ENCODE data around the gene PER1. TPM values are rescaled to one million over a fixed set of nuclear protein-coding genes. Genes with fewer than 3 reads are reported as not detected.
A peak's percentile ranks its signal among the peaks of the same experiment; 100 is the strongest.

PER1 gene, protein sequence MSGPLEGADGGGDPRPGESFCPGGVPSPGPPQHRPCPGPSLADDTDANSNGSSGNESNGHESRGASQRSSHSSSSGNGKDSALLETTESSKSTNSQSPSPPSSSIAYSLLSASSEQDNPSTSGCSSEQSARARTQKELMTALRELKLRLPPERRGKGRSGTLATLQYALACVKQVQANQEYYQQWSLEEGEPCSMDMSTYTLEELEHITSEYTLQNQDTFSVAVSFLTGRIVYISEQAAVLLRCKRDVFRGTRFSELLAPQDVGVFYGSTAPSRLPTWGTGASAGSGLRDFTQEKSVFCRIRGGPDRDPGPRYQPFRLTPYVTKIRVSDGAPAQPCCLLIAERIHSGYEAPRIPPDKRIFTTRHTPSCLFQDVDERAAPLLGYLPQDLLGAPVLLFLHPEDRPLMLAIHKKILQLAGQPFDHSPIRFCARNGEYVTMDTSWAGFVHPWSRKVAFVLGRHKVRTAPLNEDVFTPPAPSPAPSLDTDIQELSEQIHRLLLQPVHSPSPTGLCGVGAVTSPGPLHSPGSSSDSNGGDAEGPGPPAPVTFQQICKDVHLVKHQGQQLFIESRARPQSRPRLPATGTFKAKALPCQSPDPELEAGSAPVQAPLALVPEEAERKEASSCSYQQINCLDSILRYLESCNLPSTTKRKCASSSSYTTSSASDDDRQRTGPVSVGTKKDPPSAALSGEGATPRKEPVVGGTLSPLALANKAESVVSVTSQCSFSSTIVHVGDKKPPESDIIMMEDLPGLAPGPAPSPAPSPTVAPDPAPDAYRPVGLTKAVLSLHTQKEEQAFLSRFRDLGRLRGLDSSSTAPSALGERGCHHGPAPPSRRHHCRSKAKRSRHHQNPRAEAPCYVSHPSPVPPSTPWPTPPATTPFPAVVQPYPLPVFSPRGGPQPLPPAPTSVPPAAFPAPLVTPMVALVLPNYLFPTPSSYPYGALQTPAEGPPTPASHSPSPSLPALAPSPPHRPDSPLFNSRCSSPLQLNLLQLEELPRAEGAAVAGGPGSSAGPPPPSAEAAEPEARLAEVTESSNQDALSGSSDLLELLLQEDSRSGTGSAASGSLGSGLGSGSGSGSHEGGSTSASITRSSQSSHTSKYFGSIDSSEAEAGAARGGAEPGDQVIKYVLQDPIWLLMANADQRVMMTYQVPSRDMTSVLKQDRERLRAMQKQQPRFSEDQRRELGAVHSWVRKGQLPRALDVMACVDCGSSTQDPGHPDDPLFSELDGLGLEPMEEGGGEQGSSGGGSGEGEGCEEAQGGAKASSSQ (N-terminal part only)
- 10 to 100 TPM; 26.5 to 35.8 TPM for total RNA-seq
- 12.1 TPM for polyA plus RNA-seq

DNA sequence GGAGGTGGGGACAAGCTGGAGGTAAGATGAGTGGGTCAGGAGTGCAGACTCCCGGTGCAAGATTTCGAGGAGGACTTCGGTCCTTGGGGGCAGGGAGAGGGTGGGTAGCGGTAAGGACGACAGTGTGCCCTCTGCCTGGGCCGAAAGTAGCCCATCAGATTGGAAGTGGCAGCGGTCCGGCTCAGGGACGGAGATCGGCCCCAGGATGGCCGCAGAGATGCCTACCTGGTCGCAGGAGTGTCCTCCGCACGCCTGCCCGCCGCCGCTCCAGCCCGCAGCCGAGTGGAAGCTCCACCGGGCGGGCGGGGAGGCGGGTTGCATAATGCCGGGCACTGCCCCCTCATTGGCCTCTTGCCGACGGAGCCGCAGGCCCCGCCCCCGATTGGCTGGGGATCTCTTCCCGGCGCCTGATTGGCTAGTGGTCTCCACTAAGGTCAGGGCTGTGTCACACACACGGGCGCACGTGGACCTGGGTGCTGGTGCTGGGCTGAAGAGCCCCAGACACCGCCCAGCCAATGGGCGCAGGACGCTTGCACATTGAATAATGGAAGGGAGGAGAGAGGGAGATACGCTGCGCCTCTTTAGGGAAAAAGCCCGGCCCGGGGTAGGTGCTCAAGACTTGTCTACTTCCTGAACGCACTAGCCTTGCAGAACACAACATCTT, at the start of gene PER1:
PER1 (minus strand) TSS at position 293 of the 664 bp plus-strand sequence. CDS start 1,698 bp downstream, outside the sequence.
- Histone ChIP-seq H3K27me3 (ENCODE audit: insufficient read depth, low read length, poor library complexity, severe bottlenecking) (no peaks in the 10 kb centered on the region), H3K9me3 (ENCODE audit: low read length) (no peaks in the 10 kb centered on the region), H3K36me3 (ENCODE audit: insufficient read depth, low read length) (peaks cover 35% of the 10 kb centered on the region), H3K4me1 (ENCODE audit: insufficient read depth, low read length) (peaks cover 60% of the 10 kb centered on the region), H3K4me3 (ENCODE audit: low read length) (peak within 1 kb of the TSS; percentile 60), H3K27ac (ENCODE audit: low read depth, low read length) (peak within 1 kb of the TSS; percentile 100)
- Mint-ChIP-seq H3K9me3 (peaks cover 0 to 4% (median 0%) of the 10 kb centered on the region in 5 donors), H3K27ac (peak within 1 kb of the TSS in 2 of 8 donors; percentile 91 to 99), H3K4me3 (peak within 1 kb of the TSS in 3 of 7 donors; percentile 93 to 98 (median 97)), H3K36me3 (peaks cover 6 to 65% (median 11%) of the 10 kb centered on the region in 3 donors), H3K27me3 (peaks cover 0 to 20% of the 10 kb centered on the region in 2 donors), H3K4me1 (peaks cover 19 to 65% (median 33%) of the 10 kb centered on the region in 3 donors)
- POLR2A ChIA-PET, result interaction anchor here (0.9 to 2.5 kb wide), 7 partner anchors 9 to 33 kb away, joined by 3 to 10 read pairs (median 6); no protein-coding TSS in a partner anchor
- CTCF ChIA-PET, result interaction anchor here (1.0 to 11.7 kb wide), 4 partner anchors 14 to 79 kb away, joined by 3 to 108 read pairs (median 13); partner anchors contain the start of gene ALOXE3
- peak; percentile 77 to 89 (median 78) for DNase-seq

DNA sequence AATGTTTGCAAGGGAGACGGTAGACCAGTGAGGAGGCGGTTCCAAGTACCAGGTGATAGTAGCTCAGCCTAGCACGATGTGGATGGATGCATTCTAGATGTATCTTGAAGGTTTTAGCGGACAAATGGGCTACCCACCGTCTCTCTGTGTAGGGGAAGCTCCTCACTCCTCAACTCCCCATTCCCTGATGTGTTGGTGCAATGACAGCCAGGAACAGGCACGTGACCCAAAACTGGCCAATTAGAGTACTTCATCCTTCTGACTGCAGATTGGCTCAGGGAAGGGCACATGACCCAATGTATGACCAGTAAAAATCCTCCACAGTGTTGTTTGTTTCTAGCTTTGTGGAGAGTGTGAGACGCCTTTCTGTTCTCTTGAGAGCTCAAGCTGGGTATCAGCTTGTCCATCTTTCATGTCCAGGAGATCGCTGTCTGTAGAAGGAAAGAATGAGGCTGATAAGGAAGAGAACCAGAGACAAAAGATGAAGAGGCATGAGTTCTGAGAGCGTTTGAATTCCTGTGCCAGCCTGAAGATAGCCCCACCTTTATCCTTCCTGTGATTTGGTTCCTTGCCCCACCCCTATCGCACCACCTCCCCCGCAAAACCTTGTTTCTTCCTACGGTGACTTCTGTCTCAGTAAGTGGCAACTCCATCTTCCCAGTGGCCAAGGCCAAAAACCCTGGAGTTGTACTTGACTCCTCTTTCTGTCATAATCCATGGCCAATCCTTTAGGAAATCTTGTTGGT, 40.0 kb upstream of the PER1 start:
- CTCF ChIA-PET, result interaction anchor here (0.8 to 2.2 kb wide), 6 partner anchors 14 to 73 kb away, joined by 3 to 13 read pairs (median 4); partner anchors contain the start of gene AURKB
- POLR2A ChIA-PET, result interaction anchor here (0.6 to 7.6 kb wide), 7 partner anchors 17 to 632 kb away, joined by 3 to 120 read pairs (median 4); partner anchors contain the start of gene AURKB

DNA sequence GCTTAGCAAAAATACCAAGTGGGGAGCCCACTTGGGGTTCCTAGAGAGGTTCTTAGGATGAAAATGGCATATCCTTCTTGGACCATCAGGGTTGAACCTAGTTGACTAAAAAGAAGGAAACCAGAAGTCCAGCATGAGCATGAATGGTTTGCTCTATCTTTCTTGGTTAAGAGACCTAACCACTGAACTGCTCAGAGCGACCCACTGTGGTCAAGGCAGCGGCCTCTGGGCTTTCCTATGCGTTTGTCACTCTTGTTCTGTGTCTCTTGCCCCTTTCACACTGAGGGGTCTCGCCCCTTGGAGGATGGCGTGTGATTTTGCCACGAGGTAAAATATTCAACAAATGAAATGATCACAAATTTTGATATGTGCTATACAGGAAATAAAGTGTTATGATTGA, 38.3 kb upstream of the PER1 start:
- ChIA-PET POLR2A (interaction anchor here (0.6 to 7.6 kb wide), 12 partner anchors 9 to 185 kb away, joined by 3 to 120 read pairs (median 7); partner anchors contain the start of genes AURKB, CTC1, RANGRF and SLC25A35), CTCF (interaction anchor here (0.6 to 5.5 kb wide), 13 partner anchors 9 to 503 kb away, joined by 3 to 63 read pairs (median 4); partner anchors contain the start of genes ALOXE3 and KRABD2)
- peak overlapping the region; percentile 18 for H3K4me3 ChIP-seq (ENCODE audit: low read length)

More for the DNA sequence above, 40.0 kb upstream of the PER1 start:
- H3K27ac Mint-ChIP-seq, result no peak overlapping the region
- DNase-seq, result peak in 3 of 5 donors; percentile 35 to 72 (median 45)
- no peaks in the 10 kb centered on the region for H3K27me3 Mint-ChIP-seq
- Histone ChIP-seq H3K27ac (ENCODE audit: low read depth, low read length) (peak overlapping the region; percentile 59), H3K4me1 (ENCODE audit: insufficient read depth, low read length) (peaks cover 39% of the 10 kb centered on the region), H3K27me3 (ENCODE audit: insufficient read depth, low read length, poor library complexity, severe bottlenecking) (no peaks in the 10 kb centered on the region), H3K4me3 (ENCODE audit: low read length) (peak overlapping the region; percentile 54), H3K9me3 (ENCODE audit: low read length) (no peaks in the 10 kb centered on the region), H3K36me3 (ENCODE audit: insufficient read depth, low read length) (no peaks in the 10 kb centered on the region)
- peaks cover 0 to 9% (median 0%) of the 10 kb centered on the region in 3 donors for H3K36me3 Mint-ChIP-seq
- no peak overlapping the region for H3K4me3 Mint-ChIP-seq
- no peaks in the 10 kb centered on the region for H3K9me3 Mint-ChIP-seq
- H3K4me1 Mint-ChIP-seq, result peaks cover 19 to 23% (median 21%) of the 10 kb centered on the region in 3 donors

DNA sequence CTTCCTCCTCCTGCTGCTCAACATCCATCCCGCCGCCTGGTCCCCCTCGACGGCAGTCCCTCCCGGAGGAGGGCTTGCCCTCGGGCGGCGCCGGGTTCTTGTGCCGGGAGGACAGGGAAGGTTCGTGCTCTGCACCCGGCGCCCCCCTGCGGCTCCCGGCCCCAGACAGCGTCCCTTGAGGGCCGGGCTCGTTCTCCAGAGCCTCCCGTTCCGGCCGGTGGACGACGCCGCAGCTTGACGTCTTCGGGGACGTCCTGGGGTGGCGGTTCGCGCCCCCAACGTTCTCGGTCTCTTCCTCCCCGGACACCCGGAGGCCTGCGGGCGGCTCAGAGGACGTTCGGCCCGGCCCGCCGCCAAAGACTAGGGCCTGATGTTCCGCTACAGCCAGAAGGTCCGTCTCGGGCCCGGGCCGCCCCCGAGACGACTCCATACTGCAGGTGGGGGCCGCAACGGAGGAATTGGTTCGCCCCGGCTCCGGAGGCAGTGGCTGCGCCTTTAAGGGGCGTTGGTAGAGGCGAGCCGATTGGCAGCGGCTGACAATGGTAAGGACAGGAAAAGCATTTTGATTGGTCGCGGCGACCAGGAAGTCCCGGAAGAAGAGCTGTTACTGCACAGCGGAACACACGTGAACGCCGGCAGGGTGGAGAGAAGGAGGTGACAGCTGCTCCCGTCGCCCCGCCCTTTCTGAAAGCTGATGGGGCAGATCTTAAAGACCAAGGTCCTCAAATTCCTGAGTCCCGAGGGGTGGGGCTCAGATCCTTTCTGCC, 37.7 kb upstream of the PER1 start, which contains the start of gene BORCS6:
BORCS6 (minus strand) TSS at position 470 of the 767 bp plus-strand sequence; CDS start at position 430, 40 bp downstream.
- ChIA-PET CTCF (interaction anchor here (0.6 to 5.5 kb wide), 16 partner anchors 9 to 502 kb away, joined by 3 to 63 read pairs (median 4); partner anchors contain the start of genes ALOXE3 and KRABD2), POLR2A (interaction anchor here (0.6 to 7.6 kb wide), 15 partner anchors 9 to 186 kb away, joined by 3 to 120 read pairs (median 6); partner anchors contain the start of genes AURKB, CTC1, RANGRF and SLC25A35)
- H3K9me3 Mint-ChIP-seq, result no peaks in the 10 kb centered on the region

More for the DNA sequence above, 38.3 kb upstream of the PER1 start:
- Mint-ChIP-seq H3K36me3 (peaks cover 0 to 9% (median 0%) of the 10 kb centered on the region in 3 donors), H3K4me1 (peaks cover 12 to 13% (median 12%) of the 10 kb centered on the region in 3 donors), H3K4me3 (peak overlapping the region in 1 of 7 donors; percentile 15), H3K27ac (peak overlapping the region in 5 of 8 donors; percentile 46 to 93 (median 85)), H3K9me3 (no peaks in the 10 kb centered on the region), H3K27me3 (peaks cover 0 to under 1% of the 10 kb centered on the region in 2 donors)
- no peaks in the 10 kb centered on the region for H3K36me3 ChIP-seq (ENCODE audit: insufficient read depth, low read length)
- DNase-seq, result no peak
- peak overlapping the region; percentile 8 for H3K27ac ChIP-seq (ENCODE audit: low read depth, low read length)
- H3K9me3 ChIP-seq (ENCODE audit: low read length), result no peaks in the 10 kb centered on the region
- H3K27me3 ChIP-seq (ENCODE audit: insufficient read depth, low read length, poor library complexity, severe bottlenecking), result no peaks in the 10 kb centered on the region
- H3K4me1 ChIP-seq (ENCODE audit: insufficient read depth, low read length), result peaks cover 39% of the 10 kb centered on the region

DNA sequence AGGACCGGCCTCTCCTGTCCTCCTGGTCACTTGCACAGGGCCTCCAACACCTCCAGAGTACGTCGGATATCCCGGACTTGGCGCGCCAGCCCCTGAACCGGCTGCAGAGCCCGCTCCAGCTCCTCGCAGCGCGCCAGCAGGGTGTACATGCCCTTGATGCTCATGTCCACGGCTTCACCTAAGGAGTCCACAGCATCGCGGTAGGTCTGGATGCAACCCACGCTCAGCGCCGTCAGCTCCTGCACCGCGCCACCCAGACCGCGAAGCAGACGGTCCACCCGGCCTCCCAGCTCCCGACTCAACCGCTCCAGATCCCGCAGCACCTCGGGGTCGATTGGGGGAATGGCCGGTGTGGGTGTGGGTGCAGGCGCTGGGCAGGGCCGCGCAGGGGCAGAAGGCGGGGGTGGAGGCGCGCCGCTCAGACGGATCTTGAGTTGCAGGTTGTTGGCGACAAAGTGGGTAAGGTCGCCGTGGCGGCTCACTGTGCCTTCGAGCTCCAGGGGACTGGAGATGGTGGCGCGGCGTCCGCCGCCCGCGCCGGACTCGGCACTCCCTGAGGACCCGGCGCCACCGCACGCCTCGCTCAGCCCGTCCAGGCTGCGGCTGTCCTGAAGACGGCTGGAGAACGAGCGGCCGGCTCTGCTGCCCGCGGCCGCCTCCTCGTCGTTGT, 37.0 kb upstream of the PER1 start:
- peak in 2 of 5 donors; percentile 32 to 45 for DNase-seq
- Mint-ChIP-seq H3K4me3 (no peak overlapping the region), H3K9me3 (no peaks in the 10 kb centered on the region), H3K4me1 (peaks cover 12 to 16% (median 12%) of the 10 kb centered on the region in 3 donors), H3K27me3 (peaks cover 0 to 3% of the 10 kb centered on the region in 2 donors), H3K36me3 (peaks cover 0 to 9% (median 0%) of the 10 kb centered on the region in 3 donors), H3K27ac (peak overlapping the region in 5 of 8 donors; percentile 85 to 95 (median 91))
- H3K27ac ChIP-seq (ENCODE audit: low read depth, low read length), result peak overlapping the region; percentile 81
- ChIA-PET CTCF (interaction anchor here (0.7 to 5.5 kb wide), 13 partner anchors 9 to 112 kb away, joined by 3 to 63 read pairs (median 7); partner anchors contain the start of genes ALOXE3, AURKB and CTC1), POLR2A (interaction anchor here (0.8 to 7.6 kb wide), 11 partner anchors 10 to 106 kb away, joined by 3 to 120 read pairs (median 9); partner anchors contain the start of genes CTC1, RANGRF and SLC25A35)
- H3K9me3 ChIP-seq (ENCODE audit: low read length), result no peaks in the 10 kb centered on the region
- H3K4me1 ChIP-seq (ENCODE audit: insufficient read depth, low read length), result peaks cover 39% of the 10 kb centered on the region
- peak overlapping the region; percentile 92 for H3K4me3 ChIP-seq (ENCODE audit: low read length)
- no peaks in the 10 kb centered on the region for H3K36me3 ChIP-seq (ENCODE audit: insufficient read depth, low read length)
- no peaks in the 10 kb centered on the region for H3K27me3 ChIP-seq (ENCODE audit: insufficient read depth, low read length, poor library complexity, severe bottlenecking)

More for the DNA sequence above, 37.7 kb upstream of the PER1 start, which contains the start of gene BORCS6:
- Mint-ChIP-seq H3K4me1 (peaks cover 12 to 13% (median 12%) of the 10 kb centered on the region in 3 donors), H3K27me3 (peaks cover 0 to 2% of the 10 kb centered on the region in 2 donors), H3K27ac (peak within 1 kb of the TSS; percentile 46 to 95 (median 88)), H3K36me3 (peaks cover 0 to 9% (median 0%) of the 10 kb centered on the region in 3 donors), H3K4me3 (peak within 1 kb of the TSS in 1 of 7 donors; percentile 15)
- Histone ChIP-seq H3K27me3 (ENCODE audit: insufficient read depth, low read length, poor library complexity, severe bottlenecking) (no peaks in the 10 kb centered on the region), H3K4me1 (ENCODE audit: insufficient read depth, low read length) (peaks cover 39% of the 10 kb centered on the region), H3K27ac (ENCODE audit: low read depth, low read length) (peak within 1 kb of the TSS; percentile 81), H3K4me3 (ENCODE audit: low read length) (peak within 1 kb of the TSS; percentile 92), H3K36me3 (ENCODE audit: insufficient read depth, low read length) (no peaks in the 10 kb centered on the region), H3K9me3 (ENCODE audit: low read length) (no peaks in the 10 kb centered on the region)
- peak; percentile 93 to 97 (median 95) for DNase-seq

Data from CD8-positive, alpha-beta memory T cell (primary cell).